ENCODE measurements around the gene CNTNAP2. TPM values are rescaled to one million over a fixed set of nuclear protein-coding genes. Genes with fewer than 3 reads are reported as not detected.

The CNTNAP2 gene
- total and polyA plus RNA-seq, 2 of the 8 experiments (the other 6 are each of a cell fraction or from before 2014, with no cell fraction given) = 27.9 to 71.0 TPM

DNA sequence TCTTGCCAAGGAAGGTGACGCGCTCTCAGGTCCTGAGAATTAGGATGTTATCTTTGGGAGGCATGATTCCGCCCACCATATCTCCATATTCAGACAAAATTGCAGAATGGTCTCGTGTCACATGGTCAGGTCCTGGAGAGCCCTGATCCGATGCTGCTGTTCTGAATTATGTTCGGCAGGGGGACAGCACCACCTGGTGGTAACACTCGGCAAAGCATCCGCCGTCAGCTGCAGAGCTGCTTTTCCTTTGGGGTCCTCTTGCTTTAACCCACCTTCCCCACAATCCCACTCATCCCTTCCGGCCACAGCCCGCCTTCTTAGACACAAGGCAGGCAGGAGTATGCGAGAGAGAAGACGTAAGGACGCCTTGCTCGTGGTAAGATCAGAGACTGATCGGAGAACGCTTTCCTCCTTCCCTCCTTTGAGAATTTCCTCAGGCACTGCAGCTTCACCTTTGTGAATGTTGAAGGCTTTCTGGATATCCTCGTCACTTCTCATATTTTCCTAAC lies 2146.2 kb downstream of the CNTNAP2 start (continued):
- TF ChIP-seq RAD21 (IDR thresholded peaks at IDR 0.05 in 1 of 2, conservative IDR thresholded peaks at IDR 0.05 in 1 of 2; ENCODE audit: low read depth in 2 of 2, low read length in 2 of 2) (peak; percentile 93), USF2 (IDR thresholded peaks at IDR 0.05; ENCODE audit: low read length) (peak; percentile 52; the same call in 1 of the 2 replicates), MAFK (IDR thresholded peaks at IDR 0.05; ENCODE audit: low read depth, low read length) (peak; percentile 26; the same call in 1 of the 2 replicates), CREB1 (IDR thresholded peaks at IDR 0.05) (peak; percentile 56; the same call in 1 of the 2 replicates)
